ENCODE results near the gene GABRG3.

GRCh38 chr15:27545494-27546255 lies 574.7 kb downstream of the GABRG3 start:
- TF ChIP-seq CTCF (IDR thresholded peaks at IDR 0.05; ENCODE audit: insufficient read depth, low read depth, low read length) (no peak), EZH2 (IDR thresholded peaks at IDR 0.05; ENCODE audit: insufficient read depth, low read length) (no peak)

Measured in astrocyte (in vitro differentiated cells and primary cell).